Karpas-422 (cell line): ENCODE measurements around the gene TOGARAM2. TPM values are rescaled to one million over a fixed set of nuclear protein-coding genes. Genes with fewer than 3 reads are reported as not detected.
"Not testable (repeated sequence)": the region's sequence is repeated elsewhere in the genome, so short reads cannot be mapped to it uniquely, and the experiment has no call there.

ENCODE experiments used
- DNase-seq: peaks from one replicate; pipeline ENCODE4 v3.0.0-alpha.2; 2015
- H2AFZ ChIP-seq: fragments of 200-600 bp; sonication (generic); 2 replicates; pipeline ENCODE4 v1.6.1; 2014; ENCODE audit warnings: antibody characterized with exemption, low read length, mixed read lengths
- H3K27ac ChIP-seq: fragments of 200-600 bp; sonication (generic); 2 replicates; pipeline ENCODE4 v1.5.1; 2014; ENCODE audit warnings: mild to moderate bottlenecking, low read length, moderate library complexity
- H3K27me3 ChIP-seq: fragments of 200-600 bp; sonication (generic); 2 replicates; pipeline ENCODE4 v1.6.1; 2014; ENCODE audit warnings: low read length, mixed read lengths
- H3K36me3 ChIP-seq: fragments of 200-600 bp; sonication (generic); 2 replicates; pipeline ENCODE4 v1.6.1; 2014; ENCODE audit warnings: low read length, mixed read lengths; ENCODE audit not compliant: insufficient read depth
- H3K4me1 ChIP-seq: fragments of 200-600 bp; sonication (generic); 2 replicates; pipeline ENCODE4 v1.6.1; 2014; ENCODE audit warnings: mild to moderate bottlenecking, low read length, mixed read lengths
- H3K4me2 ChIP-seq: fragments of 200-600 bp; sonication (generic); 2 replicates; pipeline ENCODE4 v1.6.1; 2014; ENCODE audit warnings: low read length, low read depth, mild to moderate bottlenecking; ENCODE audit not compliant: poor library complexity, severe bottlenecking
- H3K4me3 ChIP-seq: fragments of 200-600 bp; sonication (generic); 2 replicates; pipeline ENCODE4 v1.5.1; 2014; ENCODE audit warnings: mild to moderate bottlenecking, antibody characterized with exemption, low read length, mixed read lengths
- H3K79me2 ChIP-seq: fragments of 200-600 bp; sonication (generic); 2 replicates; pipeline ENCODE4 v1.6.1; 2014; ENCODE audit warnings: mild to moderate bottlenecking, low read length, mixed read lengths
- H3K9ac ChIP-seq: fragments of 200-600 bp; sonication (generic); 2 replicates; pipeline ENCODE4 v1.6.0; 2014; ENCODE audit warnings: low read length
- H3K9me2 ChIP-seq: fragments of 200-600 bp; sonication (generic), shearing (Covaris generic); replicated peaks from 2 replicates; pipeline ENCODE4 v1.6.0; 2014; ENCODE audit warnings: mild to moderate bottlenecking, low read length, moderate library complexity; ENCODE audit not compliant: insufficient read depth
- H3K9me3 ChIP-seq: fragments of 300-700, 200-600 bp; sonication (generic); 2 replicates; pipeline ENCODE4 v1.6.1; 2014; ENCODE audit warnings: low read length, mixed read lengths
- H4K20me1 ChIP-seq: fragments of 200-600 bp; sonication (generic); 2 replicates; pipeline ENCODE4 v1.6.1; 2014; ENCODE audit warnings: mild to moderate bottlenecking, antibody characterized with exemption, low read length, low read depth; ENCODE audit not compliant: insufficient read depth
- total RNA-seq: library from RNA; depleted of rRNA; stranded (reverse); fragments of >200 nt; shearing (Covaris generic); gene quantifications from 2 replicates; pipeline ENCODE4 v1.2.3, GENCODE V29; 2014; ENCODE audit warnings: low replicate concordance

TOGARAM2 gene
- total RNA-seq, 1 experiment from 2014 or later, result not detected

DNA sequence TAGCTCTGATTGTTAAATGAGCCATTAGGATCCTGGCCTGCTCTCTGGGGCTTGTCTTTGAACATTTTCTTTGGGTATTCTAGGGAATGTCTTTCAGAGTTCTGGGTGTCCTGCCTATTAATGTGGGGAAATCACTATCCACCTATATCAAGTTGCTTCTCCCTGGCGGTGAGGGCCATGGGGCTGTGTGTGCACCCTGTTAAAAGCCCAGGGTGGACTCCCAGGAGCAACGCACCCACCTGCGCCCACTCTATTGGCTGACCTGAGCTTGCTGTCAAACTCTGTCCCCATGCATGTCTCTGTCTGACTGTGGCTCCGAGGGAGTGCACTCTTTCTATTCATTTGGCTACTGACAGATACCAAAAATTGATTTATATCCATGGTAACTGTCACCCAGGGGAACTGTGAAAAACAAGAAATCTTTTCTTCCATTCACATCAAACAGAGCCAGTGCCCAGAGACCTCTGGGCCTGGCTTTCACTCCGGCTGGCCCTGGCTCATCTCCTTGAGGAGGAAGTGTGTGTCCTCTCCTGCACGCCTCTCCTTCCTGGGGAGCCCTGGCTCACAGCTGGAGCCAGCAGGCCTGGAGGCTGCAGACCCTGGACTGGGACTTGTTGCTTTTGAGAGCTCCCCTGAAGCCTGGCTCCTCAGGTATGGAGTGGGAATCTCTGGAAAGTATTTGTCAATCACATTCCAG lies 10.5 kb upstream of the TOGARAM2 start:
- Histone ChIP-seq H3K4me1 (peaks cover 10% of the 10 kb centered on the region), H3K36me3 (no peaks in the 10 kb centered on the region), H3K9ac (no peak overlapping the region), H3K4me2 (no peak overlapping the region), H4K20me1 (no peaks in the 10 kb centered on the region), H3K79me2 (no peaks in the 10 kb centered on the region), H3K9me3 (no peaks in the 10 kb centered on the region), H3K4me3 (no peak overlapping the region), H3K9me2 (no peaks in the 10 kb centered on the region), H3K27ac (no peak overlapping the region), H3K27me3 (no peaks in the 10 kb centered on the region), H2AFZ (no peak overlapping the region)
- no peak for DNase-seq

DNA sequence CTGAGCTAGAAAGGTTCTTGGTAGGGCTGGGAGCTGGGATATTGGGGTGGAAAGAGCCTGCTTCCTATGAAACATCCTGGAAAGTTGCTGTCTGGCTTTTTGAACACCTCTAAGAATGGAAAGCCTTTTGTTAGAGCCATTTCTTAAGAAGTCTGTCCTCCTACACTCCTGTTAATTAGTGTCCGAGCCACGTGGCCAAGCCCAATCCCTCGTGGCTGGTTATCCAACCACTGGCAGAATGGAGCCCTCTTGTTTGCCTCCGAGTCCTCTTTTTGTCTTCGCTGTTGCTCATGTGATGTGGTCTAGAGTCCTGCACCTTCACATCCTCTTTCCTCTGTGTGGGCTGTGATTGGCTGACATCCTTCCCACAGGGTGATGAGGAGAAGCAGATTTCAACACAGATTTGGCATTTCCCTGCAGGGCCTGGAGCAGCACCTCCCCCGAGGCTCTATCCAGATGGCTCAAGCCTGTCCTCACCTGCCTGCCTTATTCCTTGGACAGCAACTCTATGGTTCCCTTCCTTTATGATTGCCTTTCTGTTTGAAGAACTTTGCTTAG lies 8.2 kb upstream of the TOGARAM2 start:
- no peak overlapping the region for H3K9ac ChIP-seq
- H3K27me3 ChIP-seq, result no peaks in the 10 kb centered on the region
- H3K4me3 ChIP-seq, result no peak overlapping the region
- no peaks in the 10 kb centered on the region for H3K36me3 ChIP-seq
- H2AFZ ChIP-seq, result no peak overlapping the region
- no peaks in the 10 kb centered on the region for H3K79me2 ChIP-seq
- H4K20me1 ChIP-seq, result no peaks in the 10 kb centered on the region
- no peak for DNase-seq
- H3K27ac ChIP-seq, result no peak overlapping the region
- H3K4me1 ChIP-seq, result peaks cover 10% of the 10 kb centered on the region
- H3K9me2 ChIP-seq, result no peaks in the 10 kb centered on the region
- H3K4me2 ChIP-seq, result no peak overlapping the region
- no peaks in the 10 kb centered on the region for H3K9me3 ChIP-seq

DNA sequence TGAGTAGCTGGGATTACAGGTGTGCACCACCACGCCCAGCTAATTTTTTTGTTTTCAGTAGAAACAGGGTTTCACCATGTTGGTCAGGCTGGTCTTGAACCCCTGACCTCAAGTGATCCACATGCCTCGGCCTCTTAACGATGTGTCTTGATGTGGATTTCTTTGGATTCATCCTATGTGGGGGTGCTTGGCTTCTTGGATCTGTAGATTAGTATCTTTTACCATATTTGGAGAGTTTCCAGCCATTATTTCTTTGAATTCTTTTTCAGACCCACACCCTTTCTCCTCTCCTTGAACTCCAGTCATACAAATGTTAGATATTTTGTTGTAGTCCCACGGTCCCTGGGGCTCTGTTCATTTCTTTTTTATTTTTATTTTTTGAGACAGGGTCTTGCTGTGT lies 6.8 kb upstream of the TOGARAM2 start:
- no peaks in the 10 kb centered on the region for H3K36me3 ChIP-seq
- H3K4me3 ChIP-seq, result no peak overlapping the region
- no peaks in the 10 kb centered on the region for H4K20me1 ChIP-seq
- no peaks in the 10 kb centered on the region for H3K9me2 ChIP-seq
- H3K9ac ChIP-seq, result no peak overlapping the region
- DNase-seq, result no peak
- no peaks in the 10 kb centered on the region for H3K79me2 ChIP-seq
- no peak overlapping the region for H2AFZ ChIP-seq
- H3K27ac ChIP-seq, result no peak overlapping the region
- H3K9me3 ChIP-seq, result no peaks in the 10 kb centered on the region
- peaks cover 3% of the 10 kb centered on the region for H3K4me1 ChIP-seq
- H3K27me3 ChIP-seq, result no peaks in the 10 kb centered on the region
- no peak overlapping the region for H3K4me2 ChIP-seq

DNA sequence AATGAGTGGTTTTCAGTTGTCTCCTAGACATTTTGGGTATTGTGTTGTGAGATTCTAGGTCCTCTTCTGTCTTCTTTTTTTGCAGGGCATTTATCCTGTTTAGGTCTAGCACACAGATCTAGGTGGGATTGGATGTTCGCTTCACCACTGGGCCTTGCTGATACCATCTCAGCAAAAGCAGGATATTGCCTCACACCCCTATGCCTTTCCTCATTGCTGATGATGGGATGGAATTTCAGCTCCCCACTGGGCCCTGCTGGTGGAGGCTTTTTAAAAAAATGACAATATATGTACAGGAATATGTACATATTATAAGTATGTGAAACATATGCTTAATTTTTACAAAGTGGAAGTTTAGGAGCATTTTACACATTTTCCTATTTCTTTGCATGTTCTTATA lies 5.4 kb upstream of the TOGARAM2 start:
- no peak overlapping the region for H3K4me3 ChIP-seq
- H3K36me3 ChIP-seq, result no peaks in the 10 kb centered on the region
- no peak overlapping the region for H3K9ac ChIP-seq
- H3K4me1 ChIP-seq, result no peaks in the 10 kb centered on the region
- no peaks in the 10 kb centered on the region for H3K9me3 ChIP-seq
- no peaks in the 10 kb centered on the region for H3K79me2 ChIP-seq
- H3K9me2 ChIP-seq, result no peaks in the 10 kb centered on the region
- no peak overlapping the region for H3K4me2 ChIP-seq
- no peak for DNase-seq
- H2AFZ ChIP-seq, result no peak overlapping the region
- no peaks in the 10 kb centered on the region for H4K20me1 ChIP-seq
- no peaks in the 10 kb centered on the region for H3K27me3 ChIP-seq
- H3K27ac ChIP-seq, result no peak overlapping the region

DNA sequence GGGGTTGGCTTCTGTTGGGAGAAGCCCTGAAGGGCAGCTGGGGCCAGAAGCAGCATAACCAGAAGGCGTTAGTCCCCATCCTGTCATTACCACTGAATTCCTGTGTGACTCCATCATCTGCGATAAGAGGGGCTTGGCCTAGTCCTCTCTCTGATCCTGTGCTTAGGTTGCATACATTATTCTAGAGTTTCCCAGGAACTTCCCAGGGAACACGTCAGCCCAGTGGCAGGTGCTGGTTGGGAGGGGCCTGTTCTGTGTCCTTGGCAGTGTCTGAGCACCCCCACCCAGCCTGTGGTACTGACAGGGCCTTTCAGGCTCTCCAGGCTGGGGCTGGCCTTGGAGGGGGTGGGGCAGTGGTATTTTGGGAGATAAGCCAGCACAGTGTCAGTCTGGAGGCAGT lies 4.5 kb upstream of the TOGARAM2 start:
- H3K9ac ChIP-seq, result no peak overlapping the region
- no peaks in the 10 kb centered on the region for H3K9me2 ChIP-seq
- H4K20me1 ChIP-seq, result no peaks in the 10 kb centered on the region
- H3K9me3 ChIP-seq, result no peaks in the 10 kb centered on the region
- no peaks in the 10 kb centered on the region for H3K79me2 ChIP-seq
- no peak overlapping the region for H3K27ac ChIP-seq
- no peak overlapping the region for H3K4me2 ChIP-seq
- no peak overlapping the region for H3K4me3 ChIP-seq
- DNase-seq, result no peak
- H3K27me3 ChIP-seq, result no peaks in the 10 kb centered on the region
- H3K4me1 ChIP-seq, result no peaks in the 10 kb centered on the region
- H3K36me3 ChIP-seq, result no peaks in the 10 kb centered on the region
- no peak overlapping the region for H2AFZ ChIP-seq

DNA sequence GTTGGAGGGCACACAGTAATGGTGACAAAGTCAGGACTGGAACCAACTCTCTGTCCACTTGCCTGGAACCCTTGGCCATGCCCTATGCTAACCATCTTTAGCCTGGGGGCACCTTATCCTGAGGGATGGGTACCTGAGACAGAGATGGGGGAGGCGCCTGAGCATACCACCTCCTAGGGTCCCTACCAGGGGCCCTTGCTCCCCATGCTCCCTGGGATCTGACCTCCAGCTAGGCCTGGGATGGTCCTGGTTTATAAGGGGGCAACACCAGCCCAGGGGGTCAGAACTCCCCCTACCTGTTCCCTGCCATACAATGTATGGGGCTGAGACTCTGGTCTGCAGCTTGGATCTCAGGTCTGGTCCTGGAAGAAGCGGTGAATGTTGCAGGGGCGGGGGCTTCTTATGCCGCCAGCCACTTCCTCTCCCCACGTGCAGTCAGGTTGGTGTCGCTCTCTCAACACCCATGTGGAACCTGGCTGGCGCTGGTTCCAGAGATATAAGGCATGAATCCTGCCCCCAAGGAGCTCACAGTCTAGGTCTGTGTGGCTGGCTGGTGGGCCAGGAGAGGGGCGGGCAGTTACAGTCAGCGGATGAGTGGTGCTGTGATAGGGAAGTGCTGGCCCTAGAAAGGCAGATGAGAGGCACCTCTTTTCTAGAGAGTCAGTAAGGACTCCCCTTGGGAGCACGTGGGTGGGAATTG lies 3.8 kb upstream of the TOGARAM2 start:
- no peaks in the 10 kb centered on the region for H3K36me3 ChIP-seq
- no peak overlapping the region for H3K9ac ChIP-seq
- no peaks in the 10 kb centered on the region for H3K9me3 ChIP-seq
- no peak overlapping the region for H3K4me3 ChIP-seq
- no peaks in the 10 kb centered on the region for H3K79me2 ChIP-seq
- no peaks in the 10 kb centered on the region for H4K20me1 ChIP-seq
- H2AFZ ChIP-seq, result no peak overlapping the region
- no peaks in the 10 kb centered on the region for H3K4me1 ChIP-seq
- no peak overlapping the region for H3K27ac ChIP-seq
- no peak for DNase-seq
- no peaks in the 10 kb centered on the region for H3K27me3 ChIP-seq
- H3K4me2 ChIP-seq, result no peak overlapping the region
- H3K9me2 ChIP-seq, result no peaks in the 10 kb centered on the region

DNA sequence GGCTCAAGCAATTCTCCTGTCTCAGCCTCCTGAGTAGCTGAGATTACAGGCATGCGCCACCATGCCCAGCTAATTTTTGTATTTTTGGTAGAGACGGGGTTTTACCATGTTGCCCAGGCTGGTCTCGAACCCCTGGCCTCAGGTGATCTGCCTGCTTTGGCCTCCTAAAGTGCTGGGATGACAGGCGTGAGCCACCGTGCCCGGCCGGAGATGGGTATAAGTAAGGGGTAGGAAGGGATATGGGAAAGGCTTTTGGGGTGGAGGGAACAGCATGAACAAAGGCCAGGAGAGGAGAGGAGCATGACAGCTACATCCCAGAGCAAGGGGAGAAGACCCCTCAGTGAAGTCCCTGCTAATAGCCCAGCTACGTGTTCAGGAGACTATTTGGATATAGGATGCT lies 3.1 kb upstream of the TOGARAM2 start:
- not testable (repeated sequence) for DNase-seq, H3K27ac ChIP-seq, H3K27me3 ChIP-seq, H3K9me3 ChIP-seq, H3K4me1 ChIP-seq, H3K79me2 ChIP-seq, H4K20me1 ChIP-seq, H3K9me2 ChIP-seq, H2AFZ ChIP-seq, H3K4me3 ChIP-seq, H3K9ac ChIP-seq, H3K36me3 ChIP-seq, H3K4me2 ChIP-seq

DNA sequence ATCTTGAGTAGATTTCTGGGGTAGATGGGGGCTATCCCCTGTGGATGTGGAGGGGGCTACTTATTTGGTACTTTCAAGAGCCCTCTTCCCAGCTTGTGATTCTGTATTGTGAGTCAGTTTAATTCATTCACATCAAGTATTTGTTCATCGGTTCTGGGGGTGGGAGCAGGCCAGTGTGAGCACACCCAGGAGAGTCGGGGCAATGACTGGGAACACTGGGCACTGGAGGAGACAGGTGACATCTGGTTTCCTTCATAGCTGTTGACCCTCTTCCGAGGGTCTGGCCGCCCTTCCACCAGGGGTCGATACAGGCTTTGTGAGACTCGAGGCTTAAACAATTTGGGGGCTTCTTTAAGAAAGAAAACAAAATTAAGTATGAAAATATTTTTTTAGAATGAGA lies 2.5 kb upstream of the TOGARAM2 start:
- Histone ChIP-seq H3K27ac (no peak overlapping the region), H4K20me1 (no peaks in the 10 kb centered on the region), H3K36me3 (no peaks in the 10 kb centered on the region), H3K9me2 (no peaks in the 10 kb centered on the region), H3K9me3 (no peaks in the 10 kb centered on the region), H3K79me2 (no peaks in the 10 kb centered on the region), H3K4me3 (no peak overlapping the region), H3K27me3 (no peaks in the 10 kb centered on the region), H3K9ac (no peak overlapping the region), H2AFZ (no peak overlapping the region), H3K4me1 (no peaks in the 10 kb centered on the region), H3K4me2 (no peak overlapping the region)
- DNase-seq, result no peak
